ENCODE measurements around the gene SHB.

Gene SHB

GRCh38 chr9:38025166-38025565, 43.9 kb downstream of the SHB start:
- H3K4me3 ChIP-seq (ENCODE audit: low read depth, low read length) = no peak overlapping the region
- H3K27ac ChIP-seq = no peak overlapping the region
- H3K27me3 ChIP-seq (ENCODE audit: control insufficient read depth, insufficient read depth, low read length) = no peaks in the 10 kb centered on the region
- H3K4me1 ChIP-seq = peaks cover 1% of the 10 kb centered on the region
- no peaks in the 10 kb centered on the region for H3K9me3 ChIP-seq (ENCODE audit: control insufficient read depth, low read length)
- peaks cover 9% of the 10 kb centered on the region for H3K79me2 ChIP-seq
- no peak overlapping the region for H3K9ac ChIP-seq
- no peak for TF ChIP-seq CTCF (IDR thresholded peaks at IDR 0.05)
- no peaks in the 10 kb centered on the region for H3K36me3 ChIP-seq (ENCODE audit: control insufficient read depth, insufficient read depth, low read length)
- no peak overlapping the region for H2AFZ ChIP-seq
- no peak overlapping the region for H3K4me2 ChIP-seq (ENCODE audit: low read length)

- Histone ChIP-seq H3K4me2 (ENCODE audit: low read length) (no peak overlapping the region), H3K27ac (no peak overlapping the region), H3K27me3 (ENCODE audit: control insufficient read depth, insufficient read depth, low read length) (no peaks in the 10 kb centered on the region), H3K9ac (no peak overlapping the region), H3K36me3 (ENCODE audit: control insufficient read depth, insufficient read depth, low read length) (no peaks in the 10 kb centered on the region), H2AFZ (no peak overlapping the region), H3K4me1 (peaks cover 8% of the 10 kb centered on the region), H3K9me3 (ENCODE audit: control insufficient read depth, low read length) (no peaks in the 10 kb centered on the region), H3K4me3 (ENCODE audit: low read depth, low read length) (no peak overlapping the region), H3K79me2 (peaks cover 6% of the 10 kb centered on the region)
- no peak for TF ChIP-seq CTCF (IDR thresholded peaks at IDR 0.05)
Measured at GRCh38 chr9:38024036-38024681, 44.9 kb downstream of the SHB start.

- no peak overlapping the region for H3K27ac ChIP-seq
- no peak for TF ChIP-seq CTCF (IDR thresholded peaks at IDR 0.05)
- H3K4me3 ChIP-seq (ENCODE audit: low read depth, low read length) = no peak overlapping the region
- peaks cover 3% of the 10 kb centered on the region for H3K79me2 ChIP-seq
- H3K9me3 ChIP-seq (ENCODE audit: control insufficient read depth, low read length) = no peaks in the 10 kb centered on the region
- H2AFZ ChIP-seq = no peak overlapping the region
- H3K27me3 ChIP-seq (ENCODE audit: control insufficient read depth, insufficient read depth, low read length) = no peaks in the 10 kb centered on the region
- H3K4me1 ChIP-seq = peaks cover 11% of the 10 kb centered on the region
- no peak overlapping the region for H3K9ac ChIP-seq
- no peaks in the 10 kb centered on the region for H3K36me3 ChIP-seq (ENCODE audit: control insufficient read depth, insufficient read depth, low read length)
- H3K4me2 ChIP-seq (ENCODE audit: low read length) = no peak overlapping the region
Measured at GRCh38 chr9:38023661-38024035, 45.4 kb downstream of the SHB start.

- Histone ChIP-seq H3K4me3 (ENCODE audit: low read depth, low read length) (no peak overlapping the region), H3K9me3 (ENCODE audit: control insufficient read depth, low read length) (no peaks in the 10 kb centered on the region), H3K27ac (no peak overlapping the region), H3K36me3 (ENCODE audit: control insufficient read depth, insufficient read depth, low read length) (no peaks in the 10 kb centered on the region), H3K4me1 (peaks cover 13% of the 10 kb centered on the region), H3K4me2 (ENCODE audit: low read length) (no peak overlapping the region), H2AFZ (no peak overlapping the region), H3K27me3 (ENCODE audit: control insufficient read depth, insufficient read depth, low read length) (no peaks in the 10 kb centered on the region), H3K9ac (no peak overlapping the region), H3K79me2 (peaks cover 3% of the 10 kb centered on the region)
- no peak for TF ChIP-seq CTCF (IDR thresholded peaks at IDR 0.05)
Measured at GRCh38 chr9:38022995-38023394, 46.0 kb downstream of the SHB start.

GRCh38 chr9:38022203-38022895, 46.7 kb downstream of the SHB start:
- H3K4me1 ChIP-seq = peaks cover 13% of the 10 kb centered on the region
- no peaks in the 10 kb centered on the region for H3K27me3 ChIP-seq (ENCODE audit: control insufficient read depth, insufficient read depth, low read length)
- no peak overlapping the region for H3K4me3 ChIP-seq (ENCODE audit: low read depth, low read length)
- H3K4me2 ChIP-seq (ENCODE audit: low read length) = no peak overlapping the region
- no peaks in the 10 kb centered on the region for H3K36me3 ChIP-seq (ENCODE audit: control insufficient read depth, insufficient read depth, low read length)
- TF ChIP-seq CTCF (IDR thresholded peaks at IDR 0.05) = no peak
- no peak overlapping the region for H3K9ac ChIP-seq
- H2AFZ ChIP-seq = no peak overlapping the region
- H3K27ac ChIP-seq = no peak overlapping the region
- H3K79me2 ChIP-seq = peaks cover 3% of the 10 kb centered on the region
- H3K9me3 ChIP-seq (ENCODE audit: control insufficient read depth, low read length) = no peaks in the 10 kb centered on the region

Data from parathyroid adenoma (tissue), 2 donors.